Gastroesophageal sphincter (tissue), 2 donors: ENCODE results near the gene RPL38.

Experiments used
- EP300 ChIP-seq: sonication (generic); formaldehyde crosslinking; IDR thresholded peaks from one replicate; pipeline ENCODE4 v1.6.1; 2017; ENCODE audit warnings: antibody characterized with exemption, mild to moderate bottlenecking
- POLR2A ChIP-seq, 2 donors: fragments of 450-650 bp; IDR thresholded peaks; one replicate each; pipeline ENCODE4 v1.6.1; 2017; ENCODE audit warnings: antibody characterized with exemption in 2 of 2, mild to moderate bottlenecking in 2 of 2, moderate library complexity in 1 of 2
- POLR2AphosphoS5 ChIP-seq: sonication (generic); formaldehyde crosslinking; IDR thresholded peaks from one replicate; pipeline ENCODE4 v1.6.1; 2017; ENCODE audit warnings: antibody characterized with exemption

DNA sequence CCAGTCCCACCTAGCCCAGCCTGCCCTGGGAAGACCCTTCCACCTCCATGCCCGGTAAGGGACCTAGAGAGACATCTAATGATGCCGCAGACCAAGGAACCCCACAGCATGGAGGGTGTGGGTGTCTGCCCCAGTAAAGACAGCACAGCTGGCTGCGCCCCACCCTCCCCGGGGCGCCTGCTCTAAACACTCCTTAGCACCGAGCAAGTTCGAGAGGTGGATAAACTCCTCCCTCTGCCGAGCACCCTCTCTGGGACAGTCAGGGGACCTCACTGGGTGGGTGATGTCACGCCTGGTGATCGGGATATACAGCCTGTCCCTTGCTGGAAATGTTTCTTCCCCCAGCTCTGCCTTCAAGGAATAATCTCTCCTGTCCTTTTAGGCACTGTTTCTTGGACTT is 53.8 kb downstream of the RPL38 start:
- TF ChIP-seq POLR2AphosphoS5 (no peak), POLR2A (IDR thresholded peaks at IDR 0.05) (no peak), EP300 (no peak)
